ENCODE measurements around the gene SPP2. TPM values are rescaled to one million over a fixed set of nuclear protein-coding genes. Genes with fewer than 3 reads are reported as not detected.

The SPP2 gene
- total RNA-seq, 1 experiment from 2014 or later: not detected

DNA sequence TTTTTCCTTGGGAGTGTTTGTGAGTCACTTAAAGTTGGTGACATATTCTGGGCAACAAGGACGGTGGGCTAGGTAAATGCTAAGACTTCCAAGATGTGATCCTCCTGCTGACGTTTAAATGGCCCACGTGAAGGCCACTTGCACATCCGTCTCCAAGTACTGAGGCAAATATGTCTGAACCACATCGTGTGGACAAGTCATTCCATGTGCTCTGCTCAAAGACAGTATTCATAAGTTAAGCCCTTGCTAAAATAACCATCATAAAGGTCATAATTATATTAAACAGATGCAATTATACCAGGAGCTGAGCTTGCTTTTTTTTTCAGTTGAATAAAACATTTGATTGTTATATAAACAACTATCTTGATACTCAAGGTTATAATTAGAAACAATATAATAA lies 44.8 kb downstream of the SPP2 start:
- H3K9me3 ChIP-seq (ENCODE audit: control insufficient read depth, low read depth, low read length): no peaks in the 10 kb centered on the region
- H3K23ac ChIP-seq (ENCODE audit: insufficient read length, low read depth, low read length): no peak overlapping the region
- H3K4ac ChIP-seq (ENCODE audit: low read depth, low read length): no peak overlapping the region
- no peak overlapping the region for H2BK5ac ChIP-seq (ENCODE audit: insufficient read length, low read length)
- no peak overlapping the region for H3T11ph ChIP-seq (ENCODE audit: low read length)
- no peak overlapping the region for H2BK120ac ChIP-seq (ENCODE audit: low read depth, low read length, poor library complexity, severe bottlenecking)
- H2BK20ac ChIP-seq (ENCODE audit: low read depth, low read length, poor library complexity, severe bottlenecking): no peak overlapping the region
- H2BK15ac ChIP-seq (ENCODE audit: low read depth, low read length): no peak overlapping the region
- H4K8ac ChIP-seq (replicated peaks; ENCODE audit: insufficient read length, low read depth, low read length): no peak overlapping the region
- no peak overlapping the region for H3K27ac ChIP-seq (ENCODE audit: insufficient read length, low read depth, low read length)
- no peak overlapping the region for H4K91ac ChIP-seq (ENCODE audit: insufficient read length, low read depth, low read length)
- no peak overlapping the region for H3K9ac ChIP-seq (ENCODE audit: extremely low read depth, insufficient read length, low read length)
- Mint-ChIP-seq H3K27ac (no peak overlapping the region), H3K27me3 (ENCODE audit: low read depth) (peaks cover 1% of the 10 kb centered on the region; the same call in 1 of the 2 replicates), H3K4me1 (peaks cover 9 to 13% of the 10 kb centered on the region in 2 experiments), H3K36me3 (ENCODE audit: insufficient read depth in 1 of 3, low read depth in 3 of 3) (no peaks in the 10 kb centered on the region), H3K4me3 (no peak overlapping the region), H3K9me3 (peaks cover 0 to 2% of the 10 kb centered on the region in 2 experiments; a peak in 1 of 5 replicates)
- H3K56ac ChIP-seq (ENCODE audit: insufficient read length, low read depth, low read length): no peak overlapping the region
- TF ChIP-seq, protein P1, sequence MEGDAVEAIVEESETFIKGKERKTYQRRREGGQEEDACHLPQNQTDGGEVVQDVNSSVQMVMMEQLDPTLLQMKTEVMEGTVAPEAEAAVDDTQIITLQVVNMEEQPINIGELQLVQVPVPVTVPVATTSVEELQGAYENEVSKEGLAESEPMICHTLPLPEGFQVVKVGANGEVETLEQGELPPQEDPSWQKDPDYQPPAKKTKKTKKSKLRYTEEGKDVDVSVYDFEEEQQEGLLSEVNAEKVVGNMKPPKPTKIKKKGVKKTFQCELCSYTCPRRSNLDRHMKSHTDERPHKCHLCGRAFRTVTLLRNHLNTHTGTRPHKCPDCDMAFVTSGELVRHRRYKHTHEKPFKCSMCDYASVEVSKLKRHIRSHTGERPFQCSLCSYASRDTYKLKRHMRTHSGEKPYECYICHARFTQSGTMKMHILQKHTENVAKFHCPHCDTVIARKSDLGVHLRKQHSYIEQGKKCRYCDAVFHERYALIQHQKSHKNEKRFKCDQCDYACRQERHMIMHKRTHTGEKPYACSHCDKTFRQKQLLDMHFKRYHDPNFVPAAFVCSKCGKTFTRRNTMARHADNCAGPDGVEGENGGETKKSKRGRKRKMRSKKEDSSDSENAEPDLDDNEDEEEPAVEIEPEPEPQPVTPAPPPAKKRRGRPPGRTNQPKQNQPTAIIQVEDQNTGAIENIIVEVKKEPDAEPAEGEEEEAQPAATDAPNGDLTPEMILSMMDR (conservative IDR thresholded peaks at IDR 0.05): no peak
- no peak overlapping the region for H3K4me2 ChIP-seq (ENCODE audit: insufficient read depth, insufficient read length, low read length)
- H3K18ac ChIP-seq (ENCODE audit: insufficient read length, low read depth, low read length): no peak overlapping the region
- H3K79me1 ChIP-seq (ENCODE audit: insufficient read depth, low read depth, low read length, poor library complexity, severe bottlenecking): no peaks in the 10 kb centered on the region
- 0 out of 2 replicates have a peak, but pooled peaks cover 4% of the 10 kb centered on the region for H3K4me1 ChIP-seq (ENCODE audit: insufficient read depth, low read length)
- H4K5ac ChIP-seq (ENCODE audit: insufficient read length, low read depth, low read length): no peak overlapping the region
- no peak overlapping the region for H3K14ac ChIP-seq (ENCODE audit: insufficient read depth, low read length)
- no peaks in the 10 kb centered on the region for H3K79me2 ChIP-seq (ENCODE audit: insufficient read depth, low read length)
- no CpG with 5 or more reads among the region's 5 CpGs for WGBS (ENCODE audit: extremely low coverage, insufficient read length, low lambda C conversion rate)
- no peak overlapping the region for H2AK5ac ChIP-seq (ENCODE audit: insufficient read length, low read length)
- no peaks in the 10 kb centered on the region for H4K20me1 ChIP-seq (ENCODE audit: control insufficient read depth, insufficient read depth, insufficient read length)
- H3K27me3 ChIP-seq (ENCODE audit: insufficient read depth, low read length): no peaks in the 10 kb centered on the region
- H2BK12ac ChIP-seq (ENCODE audit: insufficient read length, low read depth, low read length): no peak overlapping the region
- H2AFZ ChIP-seq (ENCODE audit: low read length): no peak overlapping the region
- no peaks in the 10 kb centered on the region for H3K23me2 ChIP-seq (ENCODE audit: insufficient read length, low read depth, low read length, poor library complexity, severe bottlenecking)
- no peak for DNase-seq

Measured in H9 (cell line).